Measurements from ENCODE around the gene RPS15. TPM values are rescaled to one million over a fixed set of nuclear protein-coding genes. Genes with fewer than 3 reads are reported as not detected.

The RPS15 gene
- total and polyA plus RNA-seq, 8 donors: 596 to 1,709 (median 905) TPM

GRCh38 chr19:1456121-1456900 is 18.1 kb downstream of the RPS15 start:
- no peaks in the 10 kb centered on the region for H3K36me3 ChIP-seq
- no peaks in the 10 kb centered on the region for H3K9me3 ChIP-seq
- TF ChIP-seq, protein P1, sequence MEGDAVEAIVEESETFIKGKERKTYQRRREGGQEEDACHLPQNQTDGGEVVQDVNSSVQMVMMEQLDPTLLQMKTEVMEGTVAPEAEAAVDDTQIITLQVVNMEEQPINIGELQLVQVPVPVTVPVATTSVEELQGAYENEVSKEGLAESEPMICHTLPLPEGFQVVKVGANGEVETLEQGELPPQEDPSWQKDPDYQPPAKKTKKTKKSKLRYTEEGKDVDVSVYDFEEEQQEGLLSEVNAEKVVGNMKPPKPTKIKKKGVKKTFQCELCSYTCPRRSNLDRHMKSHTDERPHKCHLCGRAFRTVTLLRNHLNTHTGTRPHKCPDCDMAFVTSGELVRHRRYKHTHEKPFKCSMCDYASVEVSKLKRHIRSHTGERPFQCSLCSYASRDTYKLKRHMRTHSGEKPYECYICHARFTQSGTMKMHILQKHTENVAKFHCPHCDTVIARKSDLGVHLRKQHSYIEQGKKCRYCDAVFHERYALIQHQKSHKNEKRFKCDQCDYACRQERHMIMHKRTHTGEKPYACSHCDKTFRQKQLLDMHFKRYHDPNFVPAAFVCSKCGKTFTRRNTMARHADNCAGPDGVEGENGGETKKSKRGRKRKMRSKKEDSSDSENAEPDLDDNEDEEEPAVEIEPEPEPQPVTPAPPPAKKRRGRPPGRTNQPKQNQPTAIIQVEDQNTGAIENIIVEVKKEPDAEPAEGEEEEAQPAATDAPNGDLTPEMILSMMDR (IDR thresholded peaks at IDR 0.05): no peak
- WGBS, 2 donors: 17 to 29% methylated on average over 43 of the region's 43 CpGs
- H3K27me3 ChIP-seq: peaks cover 0 to 14% (median 1%) of the 10 kb centered on the region in 4 donors
- no peak for FAIRE-seq
- H3K4me1 ChIP-seq: peaks cover 0 to 9% (median 0%) of the 10 kb centered on the region in 3 donors
- intact Hi-C loops (cut with DNase I): no loop called here
- DNase-seq: peak in 2 of 6 donors; percentile 50 to 86
- no peak overlapping the region for H3K27ac ChIP-seq
- no peak for ATAC-seq
- no peak overlapping the region for H3K4me3 ChIP-seq

- H3K4me3 ChIP-seq: no peak overlapping the region
- intact Hi-C loops (cut with DNase I): no loop called here
- FAIRE-seq (no peak), DNase-seq (peak in 2 of 6 donors; percentile 54 to 67), ATAC-seq (no peak)
- WGBS, 2 donors: 9 to 11% methylated on average over 46 to 48 of the region's 48 CpGs
- H3K4me1 ChIP-seq: peaks cover 0 to 9% (median 0%) of the 10 kb centered on the region in 3 donors
- H3K27me3 ChIP-seq: peaks cover 0 to 14% (median under 1%) of the 10 kb centered on the region in 4 donors
- no peak overlapping the region for H3K27ac ChIP-seq
- H3K36me3 ChIP-seq: no peaks in the 10 kb centered on the region
- no peaks in the 10 kb centered on the region for H3K9me3 ChIP-seq
- TF ChIP-seq, protein P1 (IDR thresholded peaks at IDR 0.05): no peak
Observed at GRCh38 chr19:1457031-1457739, 19.0 kb downstream of the RPS15 start.

- H3K27me3 ChIP-seq: peaks cover 0 to 14% (median 0%) of the 10 kb centered on the region in 4 donors
- H3K4me1 ChIP-seq: peaks cover 0 to 9% (median 0%) of the 10 kb centered on the region in 3 donors
- H3K9me3 ChIP-seq: no peaks in the 10 kb centered on the region
- ATAC-seq (no peak), DNase-seq (peak in 1 of 6 donors; percentile 41), FAIRE-seq (no peak)
- TF ChIP-seq, protein P1 (IDR thresholded peaks at IDR 0.05): no peak
- no peaks in the 10 kb centered on the region for H3K36me3 ChIP-seq
- intact Hi-C loops (cut with DNase I): no loop called here
- no peak overlapping the region for H3K4me3 ChIP-seq
- H3K27ac ChIP-seq: no peak overlapping the region
- WGBS, 2 donors: 67 to 82% methylated on average over 16 of the region's 16 CpGs
Observed at GRCh38 chr19:1457892-1458291, 19.7 kb downstream of the RPS15 start.

GRCh38 chr19:1459479-1459878 is 21.3 kb downstream of the RPS15 start:
- TF ChIP-seq, protein P1 (IDR thresholded peaks at IDR 0.05): no peak
- intact Hi-C loops (cut with DNase I): no loop called here
- WGBS, 2 donors: 82 to 84% methylated on average over 9 of the region's 9 CpGs
- DNase-seq: no peak
- peaks cover 0 to 14% (median 0%) of the 10 kb centered on the region in 4 donors for H3K27me3 ChIP-seq
- no peak overlapping the region for H3K27ac ChIP-seq
- H3K9me3 ChIP-seq: no peaks in the 10 kb centered on the region
- ATAC-seq: no peak
- FAIRE-seq: no peak
- H3K36me3 ChIP-seq: no peaks in the 10 kb centered on the region
- H3K4me1 ChIP-seq: peaks cover 0 to 4% (median 0%) of the 10 kb centered on the region in 3 donors
- H3K4me3 ChIP-seq: no peak overlapping the region
